GM19372 (cell line): Measurements from ENCODE around the gene DCHS2.
A peak's percentile ranks its signal among the peaks of the same experiment; 100 is the strongest.

Experiments used
- ATAC-seq: cut with Tn5 transposase; IDR thresholded peaks from one replicate; pipeline ENCODE4 v1.9.1; 2021; ENCODE audit warnings: mild to moderate bottlenecking, low read depth, moderate library complexity; ENCODE audit not compliant: unreplicated experiment

DCHS2 gene

GRCh38 chr4:154399259-154399974 is 92.2 kb downstream of the DCHS2 start:
- no peak for ATAC-seq

DNA sequence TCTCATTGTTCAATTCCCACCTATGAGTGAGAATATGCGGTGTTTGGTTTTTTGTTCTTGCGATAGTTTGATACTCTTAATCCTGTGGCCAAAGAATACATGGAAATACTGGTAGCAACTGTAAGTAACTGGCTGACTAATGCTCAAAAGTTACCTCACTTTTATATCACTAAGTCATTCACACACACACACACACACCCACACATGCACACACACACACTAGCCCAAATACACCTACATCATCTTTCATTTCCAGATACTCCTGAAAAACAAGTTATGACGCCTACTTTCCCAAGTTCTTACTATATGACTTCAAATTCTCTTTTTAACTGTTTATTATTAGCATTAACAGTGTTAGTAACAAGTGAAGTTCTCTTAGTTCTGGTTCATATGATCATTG is 101.3 kb downstream of the DCHS2 start:
- no peak for ATAC-seq

DNA sequence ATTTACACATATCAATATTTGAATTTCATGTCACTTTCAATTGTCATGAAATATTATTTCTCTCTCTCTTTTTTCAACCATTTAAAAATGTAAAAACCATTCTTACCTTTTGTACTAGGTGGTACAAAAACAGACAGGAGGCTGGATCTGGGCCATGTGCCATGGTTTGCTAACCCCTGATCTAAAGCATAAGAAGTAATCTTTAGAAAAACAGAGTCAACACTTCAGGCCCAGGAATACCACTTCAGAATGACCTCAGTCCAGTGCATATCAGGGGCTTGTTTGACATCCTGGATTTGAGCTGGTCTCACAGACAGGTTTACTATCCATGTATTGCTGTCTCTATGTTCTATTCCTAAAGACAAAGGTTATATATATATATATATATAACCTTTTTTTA is 102.5 kb downstream of the DCHS2 start:
- ATAC-seq = no peak

- ATAC-seq = no peak
Measured at GRCh38 chr4:154384012-154384411, 107.6 kb downstream of the DCHS2 start.

GRCh38 chr4:154376486-154376885 is 115.1 kb downstream of the DCHS2 start:
- no peak for ATAC-seq

GRCh38 chr4:154368060-154368459 is 123.5 kb downstream of the DCHS2 start:
- ATAC-seq = no peak

DNA sequence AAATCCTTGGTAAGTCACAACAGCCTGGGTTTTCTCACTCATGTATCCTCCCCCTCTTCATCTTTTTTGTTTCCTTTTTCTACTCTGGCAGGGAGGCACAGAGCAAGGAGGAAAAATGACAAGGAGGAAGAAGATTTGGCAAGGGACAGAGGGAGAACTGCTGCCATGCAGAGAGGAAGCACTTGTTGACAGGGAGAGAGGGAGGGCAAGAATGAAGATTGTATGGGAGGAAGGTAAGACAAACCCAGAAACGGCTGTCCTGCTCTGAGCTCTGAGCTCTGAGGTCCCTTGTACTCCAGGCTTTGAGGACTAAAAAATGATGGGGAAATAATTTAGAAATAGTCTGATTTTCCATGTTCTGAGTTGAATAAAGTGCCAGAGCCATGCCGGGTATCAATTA is 123.9 kb downstream of the DCHS2 start:
- ATAC-seq = no peak

DNA sequence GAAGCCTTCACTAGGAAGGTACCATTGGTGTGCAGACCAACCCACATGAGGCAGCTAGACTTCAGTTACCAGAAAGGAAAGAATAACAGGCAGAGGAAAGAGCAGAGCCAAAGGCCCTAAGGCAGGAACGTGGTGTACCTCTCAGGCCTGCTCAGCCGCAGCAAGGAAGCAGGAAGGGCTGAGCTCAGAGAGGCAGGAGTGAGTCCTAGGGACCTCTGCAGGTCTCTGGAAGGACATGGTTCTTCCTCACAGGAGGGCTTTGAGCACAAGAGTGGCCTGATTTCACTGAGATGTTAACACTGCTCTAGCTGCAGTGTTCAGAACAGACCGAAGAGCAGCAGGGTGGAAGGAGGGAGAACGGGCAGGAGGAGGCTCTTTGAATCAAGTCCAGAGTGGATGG is 124.6 kb downstream of the DCHS2 start:
- ATAC-seq = no peak

DNA sequence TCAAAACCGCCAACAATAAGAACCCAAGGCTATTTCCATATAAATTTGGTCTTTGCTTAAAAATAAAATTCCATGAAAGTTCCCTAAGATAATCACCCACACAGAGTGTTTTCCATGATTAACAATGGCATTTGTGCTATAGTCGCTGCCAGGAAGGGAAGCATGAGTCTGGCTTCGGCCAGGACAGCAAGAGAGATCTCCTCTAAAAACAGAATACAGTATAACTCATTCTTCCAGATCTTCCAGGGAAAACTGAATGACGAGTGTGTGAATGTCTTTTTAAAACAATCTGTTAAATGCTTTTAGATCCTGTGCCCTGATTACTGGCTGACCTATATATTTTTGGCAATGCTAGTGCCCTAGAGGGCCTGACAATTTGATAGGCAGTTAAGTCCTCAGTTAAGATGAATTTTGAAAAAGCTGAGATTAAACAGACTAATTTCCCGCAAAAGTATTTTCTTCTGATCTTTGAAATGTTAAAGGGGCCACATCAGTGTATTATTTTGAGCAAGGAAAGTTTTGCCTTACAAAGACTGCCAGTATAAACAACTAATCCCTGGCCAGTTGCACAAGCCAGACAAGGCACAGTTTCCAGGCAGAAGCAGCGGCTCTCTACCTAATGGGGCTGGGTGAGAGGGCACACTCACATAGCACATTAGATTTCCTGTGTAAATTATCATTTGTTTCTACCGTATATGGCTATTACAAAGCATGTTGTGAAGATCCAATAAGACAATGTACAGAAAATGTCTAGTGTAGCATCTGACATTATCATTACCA is 127.3 kb downstream of the DCHS2 start:
- no peak for ATAC-seq

DNA sequence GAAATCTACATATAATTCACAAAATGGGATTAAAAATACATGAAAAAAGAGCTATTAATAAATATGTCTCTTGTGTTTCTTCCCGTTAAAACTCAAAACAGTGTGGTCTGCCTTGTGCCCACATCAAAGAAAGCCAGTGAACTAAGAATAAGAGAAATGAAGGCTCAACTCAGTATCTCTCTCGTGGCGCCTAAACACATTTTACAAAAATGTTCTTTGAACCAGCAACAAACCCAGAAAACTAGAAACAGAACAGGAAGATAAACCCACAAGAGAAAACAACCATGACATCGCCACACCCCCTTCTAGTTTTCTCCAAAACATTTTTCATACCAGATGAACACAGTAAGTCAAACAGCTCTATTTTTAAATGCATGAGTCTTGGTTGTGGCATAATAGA is 130.1 kb downstream of the DCHS2 start:
- ATAC-seq = no peak

DNA sequence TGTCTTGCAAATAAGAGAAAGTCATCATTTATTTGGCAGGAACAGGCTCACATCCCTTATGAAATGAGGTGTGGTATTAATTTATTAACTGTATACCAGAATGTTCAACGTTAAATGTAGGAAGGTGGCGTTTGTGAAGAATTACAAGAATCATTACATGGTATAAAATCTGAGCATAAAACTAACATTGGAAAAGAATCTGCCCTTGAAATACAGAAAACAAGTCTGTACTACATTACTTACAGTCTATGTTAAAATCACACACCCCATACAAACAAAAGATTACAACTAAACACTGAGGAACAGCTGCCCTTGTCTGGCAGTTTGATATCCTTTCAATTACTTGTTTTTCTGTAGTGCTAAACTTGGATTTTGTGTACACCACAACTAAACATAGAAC is 131.1 kb downstream of the DCHS2 start:
- ATAC-seq = no peak

DNA sequence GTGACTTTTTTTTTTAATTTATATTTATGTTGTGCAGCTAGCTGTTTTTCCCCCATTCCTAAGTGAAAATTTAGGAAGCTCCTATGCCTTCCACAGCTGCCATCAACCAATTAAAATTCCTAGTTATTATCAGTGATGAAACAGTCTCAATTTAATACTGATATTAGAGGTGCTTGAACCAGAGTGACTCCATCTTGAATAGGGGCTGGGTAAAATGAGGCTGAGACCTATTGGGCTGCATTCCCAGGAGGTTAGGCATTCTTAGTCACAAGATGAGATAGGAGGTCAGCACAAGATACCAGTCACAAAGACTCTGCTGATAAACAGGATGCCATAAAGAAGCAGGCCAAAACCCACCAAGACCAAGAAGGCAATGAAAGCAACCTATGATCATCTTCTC is 136.7 kb downstream of the DCHS2 start:
- no peak for ATAC-seq

DNA sequence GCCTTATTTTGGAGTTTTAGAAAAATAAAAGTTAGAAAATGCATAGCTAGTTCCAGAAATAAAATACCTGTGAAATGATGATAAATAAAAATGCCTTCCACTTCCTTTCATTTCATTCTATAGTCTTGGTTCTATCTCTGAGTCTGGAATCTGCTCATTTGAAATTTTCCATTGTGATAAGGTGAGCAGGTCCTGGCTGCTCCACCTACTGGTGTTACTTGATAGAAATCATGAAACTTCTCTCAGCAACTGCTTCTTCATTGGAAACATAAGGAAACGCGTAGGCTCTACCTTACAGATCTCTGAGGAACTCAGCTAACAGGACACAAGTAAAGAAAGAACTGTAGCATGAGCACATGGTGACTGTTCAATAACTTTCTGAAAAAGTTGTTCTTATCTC is 141.8 kb downstream of the DCHS2 start:
- no peak for ATAC-seq

DNA sequence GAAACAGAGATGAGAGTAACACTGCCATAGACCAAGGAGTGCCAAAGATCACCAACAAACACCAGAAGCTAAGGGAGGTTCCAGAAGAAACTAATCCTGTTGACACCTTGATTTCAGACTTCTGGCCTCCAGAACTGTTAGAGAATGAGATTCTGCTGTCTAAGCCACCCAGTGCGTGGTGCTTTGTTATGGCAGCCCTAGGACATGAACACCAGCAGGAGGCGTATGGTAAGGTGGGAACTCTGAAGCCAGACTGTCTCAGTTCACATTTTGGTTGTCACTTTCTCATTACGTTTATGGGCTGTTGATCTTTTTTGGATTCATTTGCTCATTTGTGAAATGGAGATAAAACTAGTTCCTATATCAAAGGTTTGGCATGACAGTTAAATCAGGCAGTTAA is 142.9 kb downstream of the DCHS2 start:
- ATAC-seq = peak; percentile 48

DNA sequence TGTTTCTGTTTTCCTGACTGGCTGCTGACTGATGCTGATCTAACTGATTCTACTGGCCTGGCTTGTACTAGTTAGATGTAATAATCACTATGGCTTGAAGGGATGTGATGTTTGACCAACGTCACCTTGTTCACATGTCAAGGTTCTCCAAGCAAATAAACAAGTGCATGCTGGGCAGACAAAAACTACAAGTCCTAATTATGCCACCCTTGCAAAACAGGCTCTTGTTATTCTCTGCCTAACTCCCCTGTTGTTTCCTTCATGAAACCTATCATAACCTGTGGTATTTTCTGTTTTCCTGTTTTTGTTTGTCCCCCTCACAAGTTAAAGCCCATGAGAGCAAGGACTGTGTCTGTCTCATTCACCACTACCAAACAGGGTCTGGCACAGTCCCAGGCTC is 146.2 kb downstream of the DCHS2 start:
- no peak for ATAC-seq

GRCh38 chr4:154344686-154345085 is 146.9 kb downstream of the DCHS2 start:
- no peak for ATAC-seq

DNA sequence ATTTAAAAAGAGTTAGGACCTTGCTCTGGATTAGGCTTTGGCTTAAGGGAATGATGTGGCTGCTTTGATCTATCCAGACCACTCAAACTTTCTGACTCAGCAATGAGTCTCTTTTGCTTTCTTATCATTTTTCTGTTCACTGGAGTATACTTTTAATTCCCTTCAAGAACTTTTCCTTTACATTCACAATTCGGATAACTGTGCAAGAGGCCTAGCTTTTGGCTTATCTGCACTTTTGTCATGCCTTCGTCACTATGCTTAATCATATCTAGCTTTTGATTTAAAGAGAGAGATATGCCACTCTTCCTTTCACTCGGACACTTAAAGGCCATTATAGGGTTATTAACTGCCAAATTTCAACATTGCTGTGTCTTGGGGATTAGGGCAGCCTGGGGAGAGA is 147.9 kb downstream of the DCHS2 start:
- ATAC-seq = no peak

DNA sequence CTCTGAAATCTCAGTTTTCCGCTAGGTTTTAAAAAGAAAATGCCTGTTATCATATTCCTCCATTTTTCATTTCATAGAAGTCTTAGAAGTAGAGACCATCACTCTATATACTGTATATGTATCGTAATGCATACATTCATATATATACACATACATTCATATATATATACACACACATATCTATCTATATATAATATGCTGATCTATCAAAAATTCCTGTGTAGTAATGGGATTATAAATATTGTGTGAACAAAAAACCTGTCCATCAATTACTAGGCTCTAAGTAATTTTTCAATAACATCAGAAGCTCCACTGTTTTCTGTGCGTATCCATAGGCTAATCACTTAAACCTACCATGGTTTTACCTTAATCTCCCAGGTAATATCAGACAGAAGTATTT is 150.2 kb downstream of the DCHS2 start:
- no peak for ATAC-seq

GRCh38 chr4:154335588-154335987 is 156.0 kb downstream of the DCHS2 start:
- ATAC-seq = no peak

- ATAC-seq = no peak
Measured at GRCh38 chr4:154332681-154333421, 158.7 kb downstream of the DCHS2 start.

GRCh38 chr4:154329939-154330338 is 161.7 kb downstream of the DCHS2 start:
- no peak for ATAC-seq
